ENCODE results near the gene TLCD3A. TPM values are rescaled to one million over a fixed set of nuclear protein-coding genes. Genes with fewer than 3 reads are reported as not detected.

Gene TLCD3A
- 17.2 TPM for polyA plus RNA-seq (2012; ENCODE audit: missing spikeins)

DNA sequence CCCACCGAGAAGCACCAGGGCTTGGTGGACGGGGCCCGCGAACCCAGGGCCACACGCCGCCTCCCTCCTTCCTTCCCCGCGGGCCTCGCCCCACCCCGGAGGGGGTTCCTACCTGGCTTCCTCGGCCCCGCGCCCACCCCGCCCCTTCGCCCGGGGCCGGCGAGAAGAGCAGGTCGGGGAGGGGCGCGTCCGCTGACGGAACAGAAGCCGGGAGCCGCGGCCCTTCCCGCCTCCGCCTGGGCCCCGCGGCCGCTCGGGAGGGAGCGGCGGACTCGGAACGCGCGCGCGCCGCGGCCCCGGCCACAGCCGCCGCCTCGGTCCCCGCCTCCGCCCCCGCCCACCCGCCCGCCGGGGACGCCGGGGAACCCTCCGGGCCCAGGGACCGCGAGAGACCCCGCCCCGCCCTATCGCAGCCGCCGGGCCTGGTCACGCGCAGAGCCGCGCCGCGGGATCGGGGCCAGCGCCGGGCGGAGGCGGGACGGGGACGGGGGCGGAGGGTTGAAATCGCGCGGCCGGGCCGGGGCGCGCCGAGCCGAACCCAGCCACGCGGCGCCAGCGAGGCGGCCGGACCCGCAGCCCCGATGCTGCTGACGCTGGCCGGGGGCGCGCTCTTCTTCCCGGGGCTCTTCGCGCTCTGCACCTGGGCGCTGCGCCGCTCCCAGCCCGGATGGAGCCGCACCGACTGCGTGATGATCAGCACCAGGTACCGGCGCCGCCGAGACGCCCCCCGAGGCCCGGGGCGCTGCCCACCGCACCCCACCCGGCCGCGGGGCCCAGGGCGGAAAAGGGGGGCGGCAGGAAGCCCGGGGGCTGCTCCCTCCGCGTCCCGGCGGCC, at the start of gene TLCD3A:
Gene TLCD3A, plus strand, starts transcription at position 530 of the 835 bp plus-strand sequence. Its CDS starts 52 bp downstream, at position 582.
- no peak for FAIRE-seq
- TF ChIP-seq POLR2A (IDR thresholded peaks at IDR 0.05; ENCODE audit: low read depth, low read length) (no peak), TAF1 (IDR thresholded peaks at IDR 0.05; ENCODE audit: borderline replicate concordance, low read depth, low read length) (no peak; the same call in 1 of the 2 replicates), POLR2AphosphoS5 (IDR thresholded peaks at IDR 0.05; ENCODE audit: low read depth, low read length) (0 out of 2 replicates have a peak, but pooled peaks have one; percentile 24)
- peak; percentile 65 for DNase-seq (ENCODE audit: insufficient read length)

DNA sequence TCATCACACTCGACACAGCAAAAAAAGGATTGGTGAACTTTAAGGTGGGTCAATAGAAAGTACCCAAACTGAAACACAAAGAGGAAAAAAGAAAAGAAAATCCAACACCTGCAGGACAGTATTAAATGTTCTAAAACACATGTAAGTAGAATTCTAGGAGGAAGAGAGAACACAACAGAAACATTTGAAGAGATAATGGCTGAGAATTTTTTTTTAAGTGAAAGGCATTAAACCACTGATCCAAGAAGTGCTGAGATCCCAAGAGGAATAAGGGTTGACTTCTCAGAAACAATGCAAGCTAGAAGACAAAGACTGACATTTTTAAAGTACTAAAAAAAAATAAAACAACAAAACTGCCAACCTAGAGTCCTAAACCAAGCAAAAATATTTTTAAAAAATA, 49.4 kb upstream of the TLCD3A start:
- TF ChIP-seq TAF1 (IDR thresholded peaks at IDR 0.05; ENCODE audit: borderline replicate concordance, low read depth, low read length) (no peak), POLR2AphosphoS5 (IDR thresholded peaks at IDR 0.05; ENCODE audit: low read depth, low read length) (no peak), POLR2A (IDR thresholded peaks at IDR 0.05; ENCODE audit: low read depth, low read length) (no peak)
- no peak for FAIRE-seq
- DNase-seq (ENCODE audit: insufficient read length): no peak

DNA sequence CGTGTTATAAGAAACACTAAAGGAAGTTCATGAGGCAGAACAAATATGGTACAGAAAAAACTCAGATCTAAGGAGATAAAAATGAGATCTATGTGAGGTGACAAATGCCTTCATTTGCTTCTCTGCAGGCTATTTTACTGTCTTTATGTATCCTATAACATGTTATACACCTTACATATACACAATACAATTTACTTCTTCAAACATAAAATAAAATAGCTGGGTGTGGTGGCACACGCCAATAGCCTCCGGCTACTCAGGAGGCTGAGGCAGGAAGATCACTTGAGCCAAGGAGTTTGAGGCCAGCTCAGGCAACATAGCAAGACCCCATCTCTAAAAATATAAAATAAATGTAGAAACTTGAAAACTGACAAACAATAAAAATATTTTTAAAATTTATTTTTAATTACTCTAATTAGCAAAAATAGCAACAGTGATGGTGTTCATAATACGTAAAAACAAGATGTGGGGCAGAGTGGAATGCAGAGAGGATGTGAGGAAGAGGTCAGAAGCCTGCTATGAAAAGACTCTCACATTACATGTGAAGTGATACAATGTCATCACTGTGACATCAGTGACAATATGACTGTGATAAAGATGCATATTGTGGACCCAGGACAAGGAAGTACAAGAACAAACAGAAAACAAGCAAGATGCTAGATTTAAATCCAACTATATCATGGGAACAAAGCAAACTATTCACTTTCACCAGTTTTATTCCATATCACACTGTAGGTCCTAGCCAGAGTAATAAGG, 48.7 kb upstream of the TLCD3A start:
- DNase-seq (ENCODE audit: insufficient read length) (no peak), FAIRE-seq (no peak)
- TF ChIP-seq TAF1 (IDR thresholded peaks at IDR 0.05; ENCODE audit: borderline replicate concordance, low read depth, low read length) (no peak), POLR2AphosphoS5 (IDR thresholded peaks at IDR 0.05; ENCODE audit: low read depth, low read length) (no peak), POLR2A (IDR thresholded peaks at IDR 0.05; ENCODE audit: low read depth, low read length) (no peak)

DNA sequence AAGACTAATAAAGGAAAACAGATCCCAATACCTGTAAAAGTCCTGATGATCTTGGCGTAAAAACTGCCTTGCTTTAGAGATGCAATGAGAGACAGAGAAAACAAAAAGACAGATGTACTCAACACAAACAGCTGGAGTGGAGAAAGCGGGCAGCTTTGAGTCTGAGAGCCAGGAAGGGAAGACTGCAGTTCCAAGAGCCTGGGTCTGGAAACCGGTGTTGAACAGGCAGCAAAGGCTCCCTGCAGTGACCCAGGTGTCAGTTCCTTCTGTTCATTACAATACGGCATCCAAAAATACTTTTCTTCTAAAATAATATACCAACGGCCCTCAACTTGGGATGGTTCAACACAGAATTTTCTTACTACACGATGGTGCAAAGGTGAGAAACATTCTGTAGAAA, 47.4 kb upstream of the TLCD3A start:
- DNase-seq (ENCODE audit: insufficient read length) (no peak), FAIRE-seq (no peak)
- TF ChIP-seq POLR2AphosphoS5 (IDR thresholded peaks at IDR 0.05; ENCODE audit: low read depth, low read length): no peak
- no peak for TF ChIP-seq POLR2A (IDR thresholded peaks at IDR 0.05; ENCODE audit: low read depth, low read length)

DNA sequence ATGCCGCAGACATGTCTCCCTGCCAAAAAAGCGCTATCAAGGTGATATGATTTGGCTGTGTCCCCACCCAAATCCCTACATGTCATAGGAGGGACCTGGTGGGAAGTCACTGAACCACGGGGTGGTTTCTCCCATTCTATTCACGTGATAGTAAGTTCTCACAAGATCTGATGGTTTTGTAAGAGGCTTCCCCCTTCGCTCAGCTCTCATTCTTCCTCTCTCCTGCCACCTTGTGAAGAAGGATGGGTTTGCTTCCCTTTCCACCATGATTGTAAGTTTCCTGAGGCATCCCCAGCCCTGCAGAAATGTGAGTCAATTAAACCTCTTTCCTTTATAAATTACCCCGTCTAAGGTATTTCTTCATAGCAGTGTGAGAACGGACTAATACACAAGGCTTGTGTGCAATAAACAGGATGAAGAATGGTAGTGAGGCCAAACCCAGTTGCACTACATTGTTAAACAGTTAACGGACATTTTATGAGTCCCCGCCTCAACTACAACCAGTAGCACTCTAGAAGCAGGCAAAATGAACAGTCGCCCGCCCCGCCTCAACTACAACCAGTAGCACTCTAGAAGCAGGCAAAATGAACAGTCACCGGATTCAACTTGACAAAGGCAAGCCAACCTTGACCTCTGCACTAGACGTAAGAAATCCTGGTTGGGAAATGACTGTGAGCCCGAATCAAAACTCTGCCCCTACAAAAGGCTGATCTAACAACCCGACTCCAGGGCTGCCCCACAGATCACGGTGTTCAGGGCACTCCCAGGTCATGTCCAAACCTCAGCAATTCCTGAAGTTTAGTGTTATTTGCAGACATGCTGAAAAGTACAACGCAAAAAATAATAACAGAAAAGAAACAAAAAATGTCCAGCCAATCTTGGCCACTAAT, 44.1 kb upstream of the TLCD3A start:
- FAIRE-seq (no peak), DNase-seq (ENCODE audit: insufficient read length) (no peak)
- no peak for TF ChIP-seq TAF1 (IDR thresholded peaks at IDR 0.05; ENCODE audit: borderline replicate concordance, low read depth, low read length)
- no peak for TF ChIP-seq POLR2AphosphoS5 (IDR thresholded peaks at IDR 0.05; ENCODE audit: low read depth, low read length)
- no peak for TF ChIP-seq POLR2A (IDR thresholded peaks at IDR 0.05; ENCODE audit: low read depth, low read length)

- no peak for DNase-seq (ENCODE audit: insufficient read length)
- FAIRE-seq: peak; percentile 27
- TF ChIP-seq TAF1 (IDR thresholded peaks at IDR 0.05; ENCODE audit: borderline replicate concordance, low read depth, low read length) (no peak), POLR2AphosphoS5 (IDR thresholded peaks at IDR 0.05; ENCODE audit: low read depth, low read length) (no peak), POLR2A (IDR thresholded peaks at IDR 0.05; ENCODE audit: low read depth, low read length) (no peak)
Measured at GRCh38 chr17:689556-690275, 42.7 kb upstream of the TLCD3A start.

DNA sequence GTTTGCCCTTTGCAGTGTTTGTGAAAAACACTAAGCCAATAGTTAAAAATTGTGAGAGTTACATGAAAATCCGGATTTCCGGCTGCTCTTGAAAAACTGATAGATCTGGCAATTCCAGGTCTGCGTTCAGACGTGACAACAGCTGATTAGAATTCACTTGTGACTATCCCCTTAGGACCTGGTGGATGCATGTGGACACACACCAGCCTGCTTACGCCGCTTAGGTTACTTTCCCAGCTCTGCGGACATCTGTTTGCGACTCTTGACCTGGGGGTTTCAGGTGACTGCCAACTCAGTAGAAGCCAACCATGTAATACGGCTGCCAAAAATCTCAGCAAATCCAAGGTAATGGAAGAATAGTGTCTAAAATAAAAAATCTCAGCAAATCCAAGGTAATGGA, 42.0 kb upstream of the TLCD3A start:
- no peak for FAIRE-seq
- no peak for DNase-seq (ENCODE audit: insufficient read length)
- TF ChIP-seq POLR2AphosphoS5 (IDR thresholded peaks at IDR 0.05; ENCODE audit: low read depth, low read length): no peak
- no peak for TF ChIP-seq TAF1 (IDR thresholded peaks at IDR 0.05; ENCODE audit: borderline replicate concordance, low read depth, low read length)
- TF ChIP-seq POLR2A (IDR thresholded peaks at IDR 0.05; ENCODE audit: low read depth, low read length): no peak

DNA sequence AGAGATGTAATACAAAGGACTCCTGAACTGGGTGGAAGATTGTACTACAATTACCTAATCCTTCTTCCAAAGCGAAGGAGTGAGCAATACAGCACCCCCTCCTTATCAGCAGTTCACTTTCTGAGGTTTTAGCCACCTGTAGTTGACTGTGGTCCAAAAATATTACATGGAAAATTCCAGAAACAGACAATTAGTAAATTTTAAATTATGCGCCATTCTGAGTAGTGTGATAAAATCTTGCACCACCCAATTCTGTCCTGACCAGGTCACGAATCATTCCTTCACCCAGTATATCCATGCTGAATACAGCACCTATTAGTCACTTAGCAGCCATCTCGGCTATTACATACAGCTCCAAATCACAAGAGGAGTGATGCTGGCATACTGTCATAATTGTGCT, 41.0 kb upstream of the TLCD3A start:
- FAIRE-seq (no peak), DNase-seq (ENCODE audit: insufficient read length) (no peak)
- TF ChIP-seq POLR2AphosphoS5 (IDR thresholded peaks at IDR 0.05; ENCODE audit: low read depth, low read length) (no peak), TAF1 (IDR thresholded peaks at IDR 0.05; ENCODE audit: borderline replicate concordance, low read depth, low read length) (no peak), POLR2A (IDR thresholded peaks at IDR 0.05; ENCODE audit: low read depth, low read length) (no peak)

GRCh38 chr17:692116-692515, 40.3 kb upstream of the TLCD3A start:
- DNase-seq (ENCODE audit: insufficient read length) (no peak), FAIRE-seq (no peak)
- TF ChIP-seq POLR2AphosphoS5 (IDR thresholded peaks at IDR 0.05; ENCODE audit: low read depth, low read length) (no peak), POLR2A (IDR thresholded peaks at IDR 0.05; ENCODE audit: low read depth, low read length) (no peak), TAF1 (IDR thresholded peaks at IDR 0.05; ENCODE audit: borderline replicate concordance, low read depth, low read length) (no peak)

DNA sequence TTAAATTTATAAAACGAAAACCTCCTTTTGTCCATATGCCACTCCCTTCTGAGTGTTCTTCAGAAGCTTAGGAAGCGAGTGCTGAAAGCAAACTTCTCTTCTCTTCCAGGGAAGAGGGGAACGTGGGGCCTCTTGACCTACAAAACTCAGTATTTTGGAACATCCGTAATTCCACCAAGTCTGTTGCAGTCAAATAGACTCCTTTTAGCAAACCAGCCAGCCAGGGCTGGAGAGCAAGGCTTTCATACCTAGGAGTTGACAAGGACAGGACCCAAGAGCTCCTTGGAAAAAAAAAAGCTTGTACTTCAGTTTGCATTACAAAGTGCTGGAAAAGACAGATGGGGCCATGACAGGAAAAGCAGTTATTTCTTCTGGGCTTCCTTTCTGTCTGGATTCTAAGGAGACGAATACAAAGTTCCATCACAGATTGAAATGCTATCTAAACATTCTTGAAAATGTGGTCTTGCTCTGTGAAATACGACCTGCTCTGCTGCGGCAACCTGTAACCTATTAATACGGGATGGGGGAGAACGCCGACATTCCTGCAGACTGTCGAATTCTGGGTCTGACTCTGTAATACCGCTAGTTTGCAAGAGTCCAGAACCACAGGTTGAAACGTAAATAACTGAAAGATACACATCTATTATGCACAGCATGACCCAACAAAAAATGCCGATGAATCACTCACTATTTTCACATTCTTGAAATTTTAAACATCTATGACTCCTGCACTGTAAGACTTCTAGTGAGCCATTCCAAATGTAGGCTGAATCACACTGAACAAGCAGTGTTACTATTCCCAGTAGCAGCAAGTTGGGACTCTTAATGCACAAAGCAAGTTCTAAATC, 38.4 kb upstream of the TLCD3A start:
- no peak for TF ChIP-seq TAF1 (IDR thresholded peaks at IDR 0.05; ENCODE audit: borderline replicate concordance, low read depth, low read length)
- TF ChIP-seq POLR2A (IDR thresholded peaks at IDR 0.05; ENCODE audit: low read depth, low read length): no peak
- TF ChIP-seq POLR2AphosphoS5 (IDR thresholded peaks at IDR 0.05; ENCODE audit: low read depth, low read length): no peak
- FAIRE-seq: no peak
- no peak for DNase-seq (ENCODE audit: insufficient read length)
